ENCODE results near the gene IRAG1. TPM values are rescaled to one million over a fixed set of nuclear protein-coding genes. Genes with fewer than 3 reads are reported as not detected.

IRAG1 gene
- total and polyA plus RNA-seq, 2 donors (not counting 3 experiments of a cell fraction or from before 2014, with no cell fraction given) = 0.22 to 0.38 TPM

DNA sequence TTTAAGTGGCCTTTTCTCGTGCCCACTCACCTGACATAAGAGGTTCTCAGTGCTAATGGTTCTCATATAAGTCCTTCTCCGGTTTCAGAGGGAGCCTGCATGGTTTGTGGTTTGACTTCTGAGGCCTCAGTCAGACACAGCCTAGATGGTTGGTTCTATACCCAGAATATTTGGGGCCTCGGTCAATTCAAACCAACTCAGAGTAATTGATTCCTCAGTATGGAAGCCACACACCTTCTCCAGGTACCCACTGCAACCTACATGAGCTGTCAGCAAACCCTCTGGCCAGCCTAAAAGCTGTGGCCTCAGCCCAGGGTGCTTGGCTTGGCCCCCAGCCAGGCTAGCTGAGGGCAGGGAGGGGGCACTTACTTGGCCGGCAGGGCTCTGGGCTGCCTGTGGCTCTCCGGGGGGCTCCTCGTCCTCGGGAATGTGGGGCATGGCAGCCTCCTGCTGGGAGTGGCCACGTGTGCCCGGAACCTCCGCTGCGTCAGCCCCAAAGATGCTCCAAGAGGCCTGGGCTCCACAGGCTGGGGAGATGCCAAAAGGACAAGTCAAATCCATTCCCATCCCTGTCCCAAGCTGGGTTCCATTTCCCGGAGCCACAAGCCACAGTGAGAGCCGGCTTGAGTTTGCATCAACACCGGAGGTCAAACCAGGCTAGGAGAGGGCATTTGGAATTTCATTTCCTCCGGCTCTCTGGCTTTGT is 41.7 kb downstream of the IRAG1 start:
- Histone ChIP-seq H3K9ac (replicated peaks; ENCODE audit: extremely low read depth, insufficient read depth, low read length) (no peak overlapping the region), H3K4me3 (replicated peaks in 1 of 3; ENCODE audit: insufficient read depth in 1 of 3, low read depth in 1 of 3, low read length in 3 of 3) (no peak overlapping the region), H3K36me3 (ENCODE audit: control insufficient read depth in 2 of 2, extremely low read depth in 1 of 2, insufficient read depth in 2 of 2, low read length in 2 of 2) (no peaks in the 10 kb centered on the region), H3K79me2 (ENCODE audit: control insufficient read depth, insufficient read depth, low read length) (no peaks in the 10 kb centered on the region), H3K27me3 (ENCODE audit: control insufficient read depth in 2 of 2, insufficient read depth in 2 of 2, low read length in 2 of 2) (no peaks in the 10 kb centered on the region), H3K9me3 (replicated peaks; ENCODE audit: control insufficient read depth, insufficient read depth, low read length) (no peaks in the 10 kb centered on the region), H2AFZ (ENCODE audit: low read depth, low read length) (no peak overlapping the region), H3K9me1 (replicated peaks; ENCODE audit: control insufficient read depth, extremely low read depth, insufficient read depth, low read length) (no peaks in the 10 kb centered on the region), H3K27ac (ENCODE audit: insufficient read depth, low read depth, low read length) (no peak overlapping the region), H3K4me2 (ENCODE audit: insufficient read depth, low read length) (no peak overlapping the region), H3K4me1 (ENCODE audit: control insufficient read depth, extremely low read depth, insufficient read depth, low read length) (no peaks in the 10 kb centered on the region), H4K20me1 (replicated peaks; ENCODE audit: control insufficient read depth, extremely low read depth, insufficient read depth, low read length) (no peaks in the 10 kb centered on the region)
- no TSS peak for BruUV-seq (replicated peaks)
- intact Hi-C loops (cut with micrococcal nuclease) = no loop called here
- CTCF ChIA-PET = interaction anchor here (0.9 to 3.4 kb wide), 2 partner anchors 87 to 246 kb away, joined by 4 to 35 read pairs; no protein-coding TSS in a partner anchor
- DNase-seq (ENCODE audit: low read depth, low spot score) = no peak
- no peak for FAIRE-seq
- POLR2A ChIA-PET = no interaction called here
- dilution Hi-C loops (cut with MboI; ENCODE audit: extremely low pct_ligation_motif_present, low sequenced_read_pairs) = no loop called here
- TF ChIP-seq FOS (IDR thresholded peaks at IDR 0.05; ENCODE audit: borderline replicate concordance, insufficient read depth, low read length) (no peak), MYC (IDR thresholded peaks at IDR 0.05; ENCODE audit: low read depth, low read length) (no peak), EZH2 (IDR thresholded peaks at IDR 0.05; ENCODE audit: borderline replicate concordance, low read depth, low read length, severe bottlenecking) (no peak), POLR2A (IDR thresholded peaks at IDR 0.05; ENCODE audit: low read depth, low read length) (no peak), JUN (IDR thresholded peaks at IDR 0.05; ENCODE audit: borderline replicate concordance, insufficient read depth, insufficient read length, low read depth) (no peak), POLR2AphosphoS5 (IDR thresholded peaks at IDR 0.05; ENCODE audit: insufficient read depth, low read depth, low read length) (no peak), GATA2 (IDR thresholded peaks at IDR 0.05; ENCODE audit: insufficient read depth, insufficient read length, low read depth, low read length) (no peak)
- TF ChIP-seq, protein P1, sequence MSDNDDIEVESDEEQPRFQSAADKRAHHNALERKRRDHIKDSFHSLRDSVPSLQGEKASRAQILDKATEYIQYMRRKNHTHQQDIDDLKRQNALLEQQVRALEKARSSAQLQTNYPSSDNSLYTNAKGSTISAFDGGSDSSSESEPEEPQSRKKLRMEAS (IDR thresholded peaks at IDR 0.05; ENCODE audit: insufficient read depth, insufficient read length) = no peak
- TF ChIP-seq, protein P2, sequence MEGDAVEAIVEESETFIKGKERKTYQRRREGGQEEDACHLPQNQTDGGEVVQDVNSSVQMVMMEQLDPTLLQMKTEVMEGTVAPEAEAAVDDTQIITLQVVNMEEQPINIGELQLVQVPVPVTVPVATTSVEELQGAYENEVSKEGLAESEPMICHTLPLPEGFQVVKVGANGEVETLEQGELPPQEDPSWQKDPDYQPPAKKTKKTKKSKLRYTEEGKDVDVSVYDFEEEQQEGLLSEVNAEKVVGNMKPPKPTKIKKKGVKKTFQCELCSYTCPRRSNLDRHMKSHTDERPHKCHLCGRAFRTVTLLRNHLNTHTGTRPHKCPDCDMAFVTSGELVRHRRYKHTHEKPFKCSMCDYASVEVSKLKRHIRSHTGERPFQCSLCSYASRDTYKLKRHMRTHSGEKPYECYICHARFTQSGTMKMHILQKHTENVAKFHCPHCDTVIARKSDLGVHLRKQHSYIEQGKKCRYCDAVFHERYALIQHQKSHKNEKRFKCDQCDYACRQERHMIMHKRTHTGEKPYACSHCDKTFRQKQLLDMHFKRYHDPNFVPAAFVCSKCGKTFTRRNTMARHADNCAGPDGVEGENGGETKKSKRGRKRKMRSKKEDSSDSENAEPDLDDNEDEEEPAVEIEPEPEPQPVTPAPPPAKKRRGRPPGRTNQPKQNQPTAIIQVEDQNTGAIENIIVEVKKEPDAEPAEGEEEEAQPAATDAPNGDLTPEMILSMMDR (IDR thresholded peaks at IDR 0.05; ENCODE audit: extremely low read depth in 1 of 2, insufficient read depth in 1 of 2, low read depth in 1 of 2, low read length in 2 of 2) = no peak

Data from endothelial cell of umbilical vein (primary cell).